Measurements from ENCODE around the gene IL17RB.

The IL17RB gene

GRCh38 chr3:53833700-53834099, 12.7 kb upstream of the IL17RB start:
- no peak for FAIRE-seq

- no peak for FAIRE-seq
Observed at GRCh38 chr3:53834429-53835095, 11.8 kb upstream of the IL17RB start.

GRCh38 chr3:53835257-53835656, 11.1 kb upstream of the IL17RB start:
- FAIRE-seq, result no peak

- FAIRE-seq, result no peak
Observed at GRCh38 chr3:53836084-53836872, 10.1 kb upstream of the IL17RB start.

- no peak for FAIRE-seq
Observed at GRCh38 chr3:53837331-53837730, 9.0 kb upstream of the IL17RB start.

GRCh38 chr3:53841296-53841695, 5.1 kb upstream of the IL17RB start:
- no peak for FAIRE-seq

- FAIRE-seq, result no peak
Observed at GRCh38 chr3:53842436-53843194, 3.8 kb upstream of the IL17RB start.

GRCh38 chr3:53843195-53844177, 2.9 kb upstream of the IL17RB start:
- no peak for FAIRE-seq

- no peak for FAIRE-seq
Observed at GRCh38 chr3:53844262-53845102, 1.9 kb upstream of the IL17RB start.

- FAIRE-seq, result no peak
Observed at GRCh38 chr3:53845103-53845880, 1.1 kb upstream of the IL17RB start.

- no peak for FAIRE-seq
Observed at GRCh38 chr3:53845881-53846133, 561 bp upstream of the IL17RB start.

- no peak for FAIRE-seq
Observed at GRCh38 chr3:53846851-53847155, 435 bp downstream of the IL17RB start.

- no peak for FAIRE-seq
Observed at GRCh38 chr3:53849916-53850315, 3.5 kb downstream of the IL17RB start.

- no peak for FAIRE-seq
Observed at GRCh38 chr3:53850895-53851294, 4.5 kb downstream of the IL17RB start.

- FAIRE-seq, result no peak
Observed at GRCh38 chr3:53856964-53857363, 10.6 kb downstream of the IL17RB start.

GRCh38 chr3:53858096-53858741, 11.9 kb downstream of the IL17RB start:
- FAIRE-seq, result no peak

- FAIRE-seq, result no peak
Observed at GRCh38 chr3:53859178-53859577, 12.8 kb downstream of the IL17RB start.

- FAIRE-seq, result no peak
Observed at GRCh38 chr3:53860196-53860595, 13.8 kb downstream of the IL17RB start.

GRCh38 chr3:53862241-53862640, 15.9 kb downstream of the IL17RB start:
- FAIRE-seq, result no peak

- FAIRE-seq, result no peak
Observed at GRCh38 chr3:53863145-53863544, 16.8 kb downstream of the IL17RB start.
